ENCODE results near the gene MPHOSPH9.

The MPHOSPH9 gene, protein sequence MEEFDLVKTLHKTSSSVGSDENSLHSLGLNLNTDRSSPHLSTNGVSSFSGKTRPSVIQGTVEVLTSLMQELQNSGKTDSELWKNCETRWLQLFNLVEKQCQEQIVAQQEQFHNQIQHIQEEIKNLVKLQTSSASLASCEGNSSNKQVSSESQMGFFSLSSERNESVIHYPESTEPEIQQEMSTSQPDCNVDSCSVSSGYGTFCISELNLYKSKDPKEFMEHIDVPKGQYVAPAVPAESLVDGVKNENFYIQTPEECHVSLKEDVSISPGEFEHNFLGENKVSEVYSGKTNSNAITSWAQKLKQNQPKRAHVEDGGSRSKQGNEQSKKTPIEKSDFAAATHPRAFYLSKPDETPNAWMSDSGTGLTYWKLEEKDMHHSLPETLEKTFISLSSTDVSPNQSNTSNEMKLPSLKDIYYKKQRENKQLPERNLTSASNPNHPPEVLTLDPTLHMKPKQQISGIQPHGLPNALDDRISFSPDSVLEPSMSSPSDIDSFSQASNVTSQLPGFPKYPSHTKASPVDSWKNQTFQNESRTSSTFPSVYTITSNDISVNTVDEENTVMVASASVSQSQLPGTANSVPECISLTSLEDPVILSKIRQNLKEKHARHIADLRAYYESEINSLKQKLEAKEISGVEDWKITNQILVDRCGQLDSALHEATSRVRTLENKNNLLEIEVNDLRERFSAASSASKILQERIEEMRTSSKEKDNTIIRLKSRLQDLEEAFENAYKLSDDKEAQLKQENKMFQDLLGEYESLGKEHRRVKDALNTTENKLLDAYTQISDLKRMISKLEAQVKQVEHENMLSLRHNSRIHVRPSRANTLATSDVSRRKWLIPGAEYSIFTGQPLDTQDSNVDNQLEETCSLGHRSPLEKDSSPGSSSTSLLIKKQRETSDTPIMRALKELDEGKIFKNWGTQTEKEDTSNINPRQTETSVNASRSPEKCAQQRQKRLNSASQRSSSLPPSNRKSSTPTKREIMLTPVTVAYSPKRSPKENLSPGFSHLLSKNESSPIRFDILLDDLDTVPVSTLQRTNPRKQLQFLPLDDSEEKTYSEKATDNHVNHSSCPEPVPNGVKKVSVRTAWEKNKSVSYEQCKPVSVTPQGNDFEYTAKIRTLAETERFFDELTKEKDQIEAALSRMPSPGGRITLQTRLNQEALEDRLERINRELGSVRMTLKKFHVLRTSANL

DNA sequence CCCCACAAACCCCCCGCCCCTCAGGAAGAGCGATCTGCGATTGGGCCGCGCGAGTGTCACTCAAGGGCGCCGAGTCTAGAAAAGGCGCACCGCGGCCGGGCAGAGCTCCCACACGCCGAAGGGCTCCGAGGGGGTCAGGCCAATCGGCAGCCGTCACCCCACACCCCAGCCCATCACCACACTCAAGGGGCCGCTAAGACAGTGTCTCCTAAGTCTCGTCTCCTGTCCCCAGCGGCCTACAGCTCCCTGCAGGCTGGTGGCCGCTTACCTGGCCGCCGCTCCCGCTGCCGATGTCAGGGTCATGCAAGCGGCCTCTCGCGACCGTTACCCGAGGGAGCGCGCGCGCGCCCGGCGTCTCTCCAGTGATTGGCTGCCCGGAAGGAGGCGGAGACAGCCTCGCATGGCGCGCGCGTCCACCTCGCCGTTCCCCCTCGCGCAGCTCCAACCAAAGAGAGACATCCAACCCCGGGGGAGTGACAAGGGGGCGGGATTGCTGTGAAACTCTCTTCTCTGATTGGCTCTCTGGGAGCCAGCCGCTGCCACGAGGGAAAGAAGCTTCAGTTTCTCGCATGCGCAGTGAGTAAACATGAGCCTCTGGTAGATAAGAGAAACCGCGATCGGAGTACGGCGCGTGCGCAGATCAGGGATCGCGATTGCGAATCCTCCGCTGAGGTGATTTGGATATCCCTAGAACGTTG, at the start of gene MPHOSPH9, which contains the start of gene MTRFR:
Gene MPHOSPH9 (minus strand): TSS at position 335 of the 698 bp plus-strand sequence. CDS start 2,777 bp downstream, outside the sequence.
Gene MTRFR (plus strand): TSS at position 630 of the 698 bp plus-strand sequence. CDS start 20,239 bp downstream, outside the sequence.
- peak; percentile 98 for DNase-seq

DNA sequence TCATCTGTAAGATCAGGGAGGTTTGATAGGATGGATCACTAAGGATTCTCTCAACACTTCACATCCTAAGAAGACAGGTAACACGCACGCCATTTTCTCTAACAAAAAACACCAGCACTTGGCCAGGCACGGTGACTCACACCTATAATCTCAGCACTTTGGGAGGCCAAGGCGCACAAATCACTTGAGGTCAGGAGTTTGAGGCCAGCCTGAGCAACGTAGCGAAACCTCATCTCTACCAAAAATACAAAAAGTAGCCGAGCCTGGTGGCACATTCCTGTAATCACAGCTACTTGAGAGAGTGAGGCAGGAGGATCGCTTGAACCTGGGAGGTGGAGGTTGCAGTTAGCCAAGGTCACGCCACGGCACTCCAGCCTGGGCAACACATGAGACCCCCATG, 49.2 kb upstream of the MPHOSPH9 start:
- no peak for DNase-seq

DNA sequence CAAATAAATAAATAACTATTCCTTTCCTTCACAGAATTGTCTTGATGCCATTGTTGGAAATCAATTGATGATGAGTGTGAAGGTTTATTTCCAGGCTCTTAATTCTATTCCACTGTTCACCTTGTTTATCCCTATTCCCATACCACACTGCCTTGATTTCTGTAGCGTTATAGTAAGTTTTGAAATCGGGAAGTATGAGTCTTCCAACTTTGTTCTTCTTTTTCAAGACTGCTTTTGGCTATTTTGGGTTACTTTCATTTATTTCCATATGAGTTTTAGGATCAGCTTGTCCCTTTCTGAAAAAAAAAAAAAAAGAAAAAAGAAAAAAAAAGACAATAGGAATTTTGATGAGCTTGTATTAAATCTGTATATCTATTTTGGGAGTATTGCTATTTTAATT, 48.0 kb upstream of the MPHOSPH9 start:
- no peak for DNase-seq

DNA sequence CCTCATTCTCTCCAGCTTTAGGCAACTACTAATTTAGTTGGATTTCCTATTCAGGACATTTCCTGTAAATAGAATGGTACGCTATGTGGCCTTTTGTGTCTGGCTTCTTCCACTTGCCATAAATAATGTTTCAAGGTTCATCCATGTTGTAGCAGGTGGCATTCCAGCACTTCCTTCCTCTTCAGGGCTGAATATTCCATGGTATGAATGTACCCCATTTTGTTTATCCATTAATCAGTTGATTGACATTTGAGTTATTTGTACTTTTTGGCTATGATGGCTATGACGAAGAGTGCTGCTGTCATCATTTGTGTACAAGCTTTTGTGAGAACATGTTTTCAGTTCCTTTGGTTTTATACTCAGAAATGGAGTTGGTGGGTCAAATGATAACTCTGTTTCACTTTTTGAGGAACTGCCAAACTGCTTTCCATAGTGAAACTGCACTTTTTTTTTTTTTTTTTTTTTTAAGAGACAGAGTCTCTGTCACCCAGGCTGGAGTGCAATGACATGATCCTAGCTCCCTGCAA, 45.2 kb upstream of the MPHOSPH9 start:
- DNase-seq = no peak

DNA sequence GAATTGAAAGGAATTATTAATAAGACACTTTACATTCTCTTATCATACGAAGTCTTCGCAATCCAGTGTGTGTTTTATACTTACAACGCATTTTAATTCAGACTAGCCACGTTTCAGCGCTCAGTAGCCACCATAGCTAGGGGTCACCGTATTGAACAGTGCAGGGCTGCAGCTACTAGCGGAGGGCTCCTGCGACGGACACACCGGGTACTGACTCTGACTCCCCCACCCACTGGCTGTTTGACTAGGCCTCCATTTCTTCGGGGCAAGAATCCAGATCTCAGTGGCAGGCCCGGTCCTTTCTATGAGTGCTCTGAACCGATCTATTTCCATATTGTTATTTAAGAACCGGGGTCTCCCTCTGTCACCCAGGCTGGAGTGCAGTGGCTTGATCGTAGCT, 40.2 kb upstream of the MPHOSPH9 start:
- DNase-seq = no peak

DNA sequence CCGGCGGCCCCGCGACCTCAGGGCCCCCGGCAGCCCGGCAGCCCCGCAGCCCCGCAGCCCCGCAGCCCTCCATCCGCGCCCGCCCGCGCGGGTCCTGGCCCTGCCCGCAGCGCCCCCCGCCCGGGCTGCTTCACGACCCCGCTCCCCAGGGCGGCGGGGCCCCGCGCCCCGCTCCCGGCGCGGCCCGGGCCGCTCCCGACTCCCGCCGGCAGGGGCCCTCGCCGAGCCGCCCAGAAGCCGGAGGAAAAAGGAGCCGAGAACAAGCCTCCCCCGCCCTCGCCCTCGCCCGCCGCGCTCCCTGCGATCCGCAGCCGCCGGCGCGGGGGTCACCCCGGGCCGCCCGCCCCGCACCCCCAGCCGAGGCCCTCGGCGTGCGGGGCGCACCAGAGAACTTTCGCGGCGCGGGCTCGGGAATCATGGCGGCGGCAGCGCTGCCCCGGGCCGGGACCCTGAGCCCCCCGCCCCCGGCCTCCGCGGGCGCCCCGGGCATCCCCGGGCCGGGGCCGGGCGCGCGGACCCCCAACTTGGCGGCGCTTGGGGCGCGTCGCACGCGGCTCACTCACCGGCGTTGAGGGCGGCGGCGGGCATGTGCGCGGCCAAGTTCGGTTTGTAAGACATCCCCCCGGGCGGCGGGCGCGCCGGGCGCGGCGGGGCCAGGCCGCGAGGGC, 38.2 kb upstream of the MPHOSPH9 start:
- DNase-seq = peak; percentile 23

DNA sequence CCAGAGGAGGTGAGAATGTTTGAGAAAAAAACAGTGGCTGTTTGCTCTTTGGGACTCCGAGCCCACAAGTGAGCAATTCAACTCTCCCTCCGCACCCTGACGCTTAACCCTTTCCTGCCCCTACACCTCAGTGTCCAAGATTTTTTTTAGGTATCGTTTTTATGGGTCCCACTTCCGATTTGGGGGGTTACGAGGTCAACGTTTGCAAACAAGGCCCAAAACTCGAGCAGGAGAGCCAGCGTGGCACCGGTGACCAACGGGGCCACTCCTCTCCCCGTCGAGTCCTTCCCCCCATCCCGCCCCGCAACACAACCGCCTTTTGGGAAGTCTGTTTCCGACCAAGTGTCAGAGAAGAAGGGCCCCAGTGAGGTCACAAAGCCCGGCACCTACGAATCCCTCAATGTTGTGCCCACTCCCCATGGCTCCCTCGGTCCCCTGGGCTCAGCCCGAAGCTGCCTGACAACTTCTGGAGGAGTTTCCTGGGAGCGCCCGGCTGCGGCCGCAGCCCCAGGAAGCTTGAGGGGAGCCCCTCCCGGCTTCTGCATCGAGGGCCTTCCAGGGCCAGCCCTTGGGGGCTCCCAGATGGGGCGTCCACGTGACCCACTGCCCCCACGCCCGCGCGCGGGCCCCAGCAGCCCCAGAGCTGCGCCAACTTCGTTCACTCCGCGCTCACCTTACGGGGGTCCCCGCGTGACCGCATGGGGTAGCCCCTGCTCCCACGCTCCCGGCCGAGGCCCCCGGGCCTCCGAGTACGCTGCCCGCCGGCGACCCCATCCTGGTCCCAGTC, 37.5 kb upstream of the MPHOSPH9 start:
- no peak for DNase-seq

DNA sequence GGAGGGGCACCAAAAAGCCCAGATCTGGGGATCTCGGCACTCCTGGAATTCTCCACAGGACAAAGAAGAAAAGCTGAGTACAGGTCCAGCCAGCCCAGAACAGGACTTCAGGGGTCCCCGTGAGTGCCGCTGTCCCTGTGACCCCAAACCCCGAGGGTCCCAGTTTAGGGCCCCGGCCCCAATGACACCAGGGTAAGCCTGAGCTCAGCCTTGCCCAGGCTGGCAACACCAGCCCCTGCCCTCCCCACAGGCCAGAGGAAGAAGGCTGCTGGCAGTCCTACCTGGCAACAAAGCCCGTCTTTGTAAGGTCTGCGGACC, 36.9 kb upstream of the MPHOSPH9 start:
- no peak for DNase-seq

DNA sequence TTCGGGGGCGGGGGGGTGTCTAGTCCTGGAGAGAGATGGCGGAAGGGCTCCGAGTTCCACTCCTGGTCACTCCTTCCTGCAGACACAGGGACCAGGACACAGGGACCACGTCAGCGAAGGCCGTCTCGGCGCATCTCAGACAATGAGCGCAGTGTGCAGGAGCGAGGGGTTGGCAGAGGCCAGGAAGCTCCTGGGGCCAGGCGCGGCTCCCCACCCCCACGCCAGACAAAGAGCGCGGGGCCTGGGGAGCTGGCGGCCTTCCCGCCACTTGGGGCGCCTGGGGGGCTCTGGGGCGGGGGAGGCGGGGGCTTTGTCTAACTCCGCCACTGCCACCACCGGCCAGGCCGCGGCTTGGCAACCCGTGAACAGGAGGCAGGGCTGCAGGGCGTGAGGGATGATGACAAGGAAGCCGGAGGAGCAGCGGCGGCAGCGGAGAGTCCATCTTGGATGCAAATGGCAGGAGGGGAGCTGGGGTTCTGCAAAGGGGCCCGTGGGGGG, 36.5 kb upstream of the MPHOSPH9 start:
- DNase-seq = no peak

DNA sequence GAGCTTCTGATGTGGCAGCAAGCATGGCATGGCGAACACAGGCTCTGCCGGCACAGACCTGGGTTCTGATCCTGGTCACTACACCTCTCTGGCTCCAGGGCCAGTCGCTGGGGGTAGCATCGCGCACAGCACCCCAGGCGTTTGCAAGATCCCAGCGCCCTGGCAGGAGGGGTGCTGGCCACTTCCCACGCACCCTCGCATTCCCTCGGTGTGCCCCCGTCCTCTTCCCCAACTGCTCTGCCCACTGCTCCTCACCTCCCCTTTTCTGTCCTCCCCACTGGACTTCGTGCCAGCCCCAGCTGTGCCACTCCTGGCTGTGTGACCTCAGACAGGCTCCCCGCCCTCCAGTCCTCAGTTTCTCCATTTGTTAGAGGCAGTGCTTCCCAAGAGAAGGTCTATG, 35.9 kb upstream of the MPHOSPH9 start:
- DNase-seq = no peak

DNA sequence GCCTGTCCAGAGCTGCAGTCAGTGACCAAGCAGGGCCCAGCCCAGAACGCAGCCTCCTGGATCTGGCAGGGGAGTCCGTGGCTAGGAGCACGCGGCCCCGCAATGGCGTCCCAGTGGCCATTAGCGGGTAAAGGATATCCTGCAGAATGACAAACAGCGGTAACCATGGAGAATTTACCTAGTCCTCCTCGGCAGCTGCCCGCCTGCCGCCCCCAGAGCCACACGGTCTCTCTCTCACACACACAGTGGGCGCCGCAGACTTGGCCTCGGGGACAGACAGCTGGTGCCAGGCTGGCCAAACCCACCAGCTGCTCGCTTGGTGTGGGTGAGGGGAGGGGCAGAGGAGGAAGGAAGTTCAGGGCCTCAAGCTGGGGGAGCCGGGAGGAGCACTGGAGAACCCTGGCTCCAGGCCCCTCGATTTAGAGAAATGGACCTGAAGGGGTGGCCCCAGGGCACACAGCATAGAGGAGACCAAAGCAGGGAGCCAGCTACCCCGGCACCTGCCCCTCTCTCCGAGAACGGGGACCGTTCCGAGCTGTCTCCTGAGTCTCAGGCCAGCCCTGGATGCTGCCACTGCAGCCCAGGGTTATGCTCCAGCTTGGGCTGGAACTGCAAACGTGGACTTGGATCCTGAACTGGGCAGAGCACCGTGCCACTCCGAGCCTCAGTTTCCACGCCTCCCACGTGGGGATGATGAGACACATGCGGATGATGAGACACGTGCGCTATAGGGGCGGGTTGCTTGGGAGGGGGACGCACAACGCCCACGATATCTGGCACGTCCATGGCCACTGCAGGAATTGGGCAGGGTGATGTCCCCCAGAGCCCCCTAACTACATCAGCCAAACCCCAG, 35.3 kb upstream of the MPHOSPH9 start:
- no peak for DNase-seq

DNA sequence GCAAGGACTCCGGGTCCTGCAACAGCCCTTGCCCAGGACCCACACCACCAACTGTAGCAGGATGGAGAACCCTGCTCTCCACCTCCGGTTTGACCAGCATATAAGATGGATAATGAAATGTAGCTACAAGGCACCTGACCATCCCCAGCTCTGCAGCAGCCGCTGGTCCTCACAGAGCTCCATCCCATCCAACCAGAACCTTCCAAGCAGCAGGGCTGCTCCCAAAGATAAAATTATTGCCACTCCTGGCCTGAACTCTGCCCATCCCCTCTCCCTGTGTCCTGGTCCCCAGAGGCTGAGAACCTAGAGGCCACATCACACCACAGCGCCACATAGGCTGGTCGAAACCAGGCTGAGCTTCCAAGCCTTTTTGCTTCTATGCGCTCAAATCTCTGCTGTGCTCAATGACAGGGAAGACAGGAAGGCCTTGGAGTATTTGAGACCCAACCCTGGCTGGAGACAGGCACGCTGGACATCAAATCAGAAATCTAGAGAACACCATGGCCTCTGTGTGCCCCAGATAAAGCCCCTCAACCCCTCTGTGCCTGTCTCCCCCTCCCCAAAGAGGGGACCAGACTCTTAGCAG, 34.5 kb upstream of the MPHOSPH9 start:
- DNase-seq = no peak

DNA sequence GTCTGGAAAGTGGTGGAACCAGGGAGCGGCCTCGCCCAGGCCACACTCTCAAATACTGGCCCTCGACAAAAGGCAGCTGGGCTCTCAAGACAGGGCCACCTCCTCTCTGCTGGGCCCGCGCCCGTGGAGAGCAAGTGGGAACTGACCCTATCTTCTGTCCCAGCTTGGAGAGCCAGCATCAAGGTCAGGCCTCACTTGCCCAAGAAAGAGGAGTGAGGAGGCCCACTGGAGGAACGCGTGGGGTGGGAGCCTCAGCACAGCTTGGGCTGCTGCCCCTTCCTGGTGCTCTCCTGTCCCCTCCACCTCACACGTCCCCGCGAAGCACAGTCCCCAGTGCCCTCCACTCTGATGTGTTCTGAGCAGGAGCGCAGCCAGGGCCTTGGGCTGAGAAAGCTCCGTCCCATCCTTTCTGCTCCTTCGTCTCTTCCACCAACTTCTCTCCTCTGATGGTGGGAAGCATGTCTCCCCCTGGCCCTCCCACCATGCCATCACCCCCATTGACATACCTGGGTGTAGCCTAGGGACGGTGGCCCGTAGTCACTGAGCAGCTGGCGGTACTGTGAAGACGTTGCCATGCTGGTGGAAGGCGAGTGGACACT, 33.8 kb upstream of the MPHOSPH9 start:
- no peak for DNase-seq

DNA sequence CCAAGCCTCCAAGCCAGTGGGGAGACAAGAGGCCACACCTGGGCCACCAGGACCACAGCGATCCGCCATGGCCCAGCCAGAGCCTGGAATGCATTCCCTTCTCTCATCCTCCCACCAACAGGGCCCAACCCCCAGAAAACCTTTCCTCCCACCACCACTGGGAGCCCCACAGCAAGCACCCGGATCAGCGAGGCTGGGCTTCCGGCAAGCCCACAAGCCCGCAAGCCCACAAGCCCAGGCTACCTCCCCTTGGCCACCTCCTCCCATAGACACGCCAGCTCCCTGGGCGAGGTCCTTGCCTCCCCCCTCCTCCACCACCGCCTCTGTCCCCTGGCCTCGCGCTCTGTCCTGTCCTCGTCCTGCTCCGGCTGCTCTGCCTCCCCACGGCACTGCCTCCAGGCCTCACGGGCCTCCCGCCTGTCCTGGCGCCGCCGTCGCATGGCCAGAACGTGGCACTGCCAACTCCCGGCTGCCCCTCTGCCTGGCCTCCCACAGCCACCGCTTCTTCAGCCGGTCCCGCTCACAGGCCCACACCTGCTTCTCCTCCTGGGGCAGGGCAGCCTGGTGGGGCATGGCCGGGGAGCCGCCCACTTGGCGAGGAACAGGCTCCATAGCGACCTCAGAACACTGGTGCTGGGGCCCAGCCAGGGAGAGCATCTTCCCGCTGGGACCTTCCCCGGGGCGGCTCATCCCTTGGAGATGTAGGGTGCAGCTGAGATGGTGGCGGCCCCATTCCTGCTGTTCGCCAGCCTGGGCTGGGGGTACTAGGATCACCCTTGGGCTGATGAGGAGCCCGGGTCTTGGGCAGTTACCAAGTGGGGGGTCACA, 33.1 kb upstream of the MPHOSPH9 start:
- no peak for DNase-seq

DNA sequence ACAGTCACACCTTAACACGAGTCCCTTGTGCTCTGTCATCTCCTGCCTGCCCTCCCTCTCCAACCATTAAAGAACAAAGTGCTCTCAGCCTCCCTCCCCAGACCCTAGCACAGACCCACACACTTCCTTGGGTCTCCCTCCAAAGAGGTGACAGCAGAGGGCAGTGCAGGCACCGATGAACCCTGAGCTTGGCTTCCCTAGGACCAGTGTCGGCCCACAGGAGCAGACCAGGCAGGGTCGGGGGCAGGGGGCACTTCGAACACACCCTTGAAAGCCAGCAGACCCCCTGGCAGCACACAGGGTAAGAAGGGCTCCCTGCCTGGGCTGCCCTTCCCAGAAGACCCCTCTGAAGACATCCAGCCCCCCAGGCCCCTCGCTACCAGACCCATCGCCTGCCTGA, 31.7 kb upstream of the MPHOSPH9 start:
- no peak for DNase-seq

DNA sequence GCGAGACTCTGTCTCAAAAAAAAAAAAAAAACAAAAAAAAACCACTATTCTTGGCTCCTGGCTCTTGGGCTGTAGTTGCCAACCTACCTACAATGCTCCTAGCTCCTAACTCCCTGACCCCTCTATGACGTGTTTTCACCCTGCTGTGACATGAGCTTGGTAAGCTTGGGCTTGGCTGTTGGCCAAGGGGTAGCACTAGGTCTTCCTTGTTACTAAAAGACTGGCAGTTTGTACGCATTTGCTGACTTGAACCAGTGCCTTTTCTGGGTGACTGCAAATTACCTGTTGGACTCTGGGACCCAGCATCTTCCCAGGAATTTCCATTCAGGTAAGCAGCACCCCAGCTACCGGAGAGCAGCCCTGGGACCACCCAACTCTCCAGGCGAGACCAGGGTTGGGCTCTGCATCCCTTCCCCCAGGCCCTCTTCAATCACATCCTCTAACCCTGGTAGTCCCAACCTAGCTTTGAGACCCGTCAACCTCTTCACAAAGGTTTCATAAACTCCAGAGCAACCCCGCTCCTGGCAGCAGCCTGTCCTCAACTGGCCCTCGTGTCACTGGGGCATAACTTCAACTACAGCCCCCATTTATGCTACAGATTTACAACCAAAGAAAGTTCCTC, 30.4 kb upstream of the MPHOSPH9 start:
- no peak for DNase-seq

DNA sequence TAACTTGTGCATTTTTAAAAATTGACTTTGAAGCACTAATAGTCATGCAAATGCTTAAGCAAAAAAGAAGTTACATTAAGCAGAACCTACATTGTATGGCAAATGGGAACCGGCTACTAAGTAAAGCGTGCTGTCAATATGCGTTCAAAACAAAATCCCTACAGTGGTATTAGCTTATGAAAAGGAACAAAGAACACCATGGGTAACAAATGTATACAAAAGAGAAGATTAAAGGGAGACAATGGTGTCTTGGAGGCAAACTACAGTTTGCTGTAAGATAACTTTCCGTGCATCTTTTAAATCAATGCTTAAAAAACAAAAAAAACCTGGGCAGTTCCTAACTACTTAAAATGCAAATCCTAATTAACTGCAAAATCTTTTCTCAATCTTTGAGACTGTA, 28.3 kb upstream of the MPHOSPH9 start:
- DNase-seq = no peak

DNA sequence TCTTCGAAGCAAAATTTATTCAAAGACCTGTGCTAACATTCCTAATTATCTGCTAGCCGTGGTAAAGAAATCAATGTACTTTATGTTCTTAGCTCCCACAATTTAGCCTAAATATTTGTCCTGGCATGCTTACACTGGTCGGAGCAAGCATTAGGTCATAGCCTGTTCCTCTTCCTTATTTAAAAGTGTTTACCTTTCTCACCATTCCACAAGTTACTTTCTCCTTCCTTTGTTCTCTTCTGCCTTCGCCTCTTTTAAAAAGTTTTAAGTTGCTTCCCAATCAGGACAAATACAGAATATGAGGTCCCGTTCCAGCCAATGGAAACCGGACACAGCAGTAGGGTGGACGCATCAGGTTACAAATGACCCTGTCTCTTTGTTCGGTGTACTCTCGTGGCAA, 27.1 kb upstream of the MPHOSPH9 start:
- no peak for DNase-seq

All from NCI-H2029 treated with DMSO at 0.1 percent for 48 hours (cell line).